Epithelial cell of prostate (primary cell): ENCODE data around the gene CLDN17.
A peak's percentile ranks its signal among the peaks of the same experiment; 100 is the strongest.

ENCODE experiments used
- DNase-seq: peaks from one replicate; pipeline ENCODE4 v3.0.0-alpha.2; 2011; ENCODE audit warnings: low read depth, low spot score
- H3K27ac ChIP-seq: fragments of 450-650 bp; 2 replicates; pipeline ENCODE4 v1.5.1; 2017; ENCODE audit warnings: mild to moderate bottlenecking

Gene CLDN17

DNA sequence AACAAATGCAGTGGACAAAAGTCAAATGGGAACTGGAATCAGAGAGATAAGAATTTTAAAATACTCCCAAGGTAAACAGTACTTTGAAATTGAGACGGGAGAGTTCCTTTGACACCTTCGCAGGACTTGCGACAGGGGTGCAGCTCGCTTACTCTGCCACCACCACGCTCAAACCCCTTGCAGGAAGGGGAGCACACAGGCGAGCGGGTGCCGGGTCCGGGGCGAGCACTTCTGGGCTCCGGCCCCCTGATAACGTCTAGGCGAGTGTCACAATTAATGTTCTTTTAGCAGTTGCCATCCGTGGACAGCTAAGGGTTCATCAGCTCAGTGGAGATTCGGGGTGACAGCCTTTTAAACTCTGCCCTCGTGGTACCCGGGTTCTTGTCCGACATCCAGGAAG lies 37.4 kb downstream of the CLDN17 start:
- H3K27ac ChIP-seq = no peak overlapping the region

DNA sequence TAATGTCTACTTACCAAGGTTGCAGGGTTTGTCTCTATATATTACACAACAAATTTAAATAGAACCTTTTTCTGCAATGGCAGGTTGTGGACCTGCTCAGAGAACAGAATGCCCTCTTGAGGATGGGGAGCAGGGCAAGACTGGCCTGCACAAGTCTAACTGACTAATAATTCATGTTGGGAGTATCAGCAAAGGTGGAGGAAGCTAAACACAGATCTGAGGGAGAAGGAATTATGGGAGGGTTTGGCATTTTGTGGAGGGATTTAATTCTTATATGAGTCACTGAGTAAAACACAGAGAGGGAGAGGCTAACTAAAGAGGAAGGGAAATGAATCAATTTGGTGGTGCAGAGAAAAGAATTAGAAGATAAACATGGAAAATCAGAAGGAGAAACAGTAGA lies 40.0 kb downstream of the CLDN17 start:
- H3K27ac ChIP-seq = peak overlapping the region; percentile 80
- DNase-seq = peak; percentile 55

More for the DNA sequence above, 37.4 kb downstream of the CLDN17 start:
- DNase-seq = no peak

DNA sequence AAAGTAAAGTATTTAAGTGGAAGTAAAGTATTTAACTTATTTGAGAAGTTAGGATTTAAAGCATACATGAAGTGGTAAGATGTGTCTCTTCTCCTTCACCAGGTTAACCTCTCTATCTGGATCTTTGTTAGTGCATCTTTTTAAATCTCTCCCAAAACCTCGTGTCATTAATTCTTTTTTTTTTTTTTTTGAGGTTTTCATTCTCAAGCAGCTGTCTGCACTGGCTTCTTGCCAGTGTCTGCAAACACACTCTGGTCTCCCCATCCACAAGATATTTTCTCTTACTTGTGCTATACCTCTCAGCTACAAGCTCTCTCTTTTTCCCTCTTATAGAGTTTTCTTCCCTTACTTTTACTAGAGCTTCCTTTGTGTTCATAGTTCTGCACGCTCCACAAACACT lies 49.0 kb downstream of the CLDN17 start:
- H3K27ac ChIP-seq = no peak overlapping the region
- DNase-seq = no peak

DNA sequence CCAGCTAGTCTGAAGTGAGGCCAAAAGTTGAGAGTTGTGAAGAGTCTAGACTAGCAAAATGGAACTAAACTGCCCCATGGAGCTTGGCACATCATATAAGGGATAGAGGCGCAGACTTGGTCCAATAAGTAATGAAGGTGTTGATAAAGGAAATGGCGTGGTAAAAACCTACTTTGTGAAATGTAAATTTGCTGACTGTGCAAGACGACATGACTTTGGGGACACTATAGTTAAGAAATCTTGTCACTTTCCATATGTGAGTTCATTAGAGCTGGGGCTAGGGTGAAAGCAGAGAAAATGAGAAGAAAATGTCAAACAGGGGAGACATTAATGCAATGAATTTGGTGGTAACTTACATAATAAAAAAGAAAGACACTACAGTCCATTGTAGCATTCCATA lies 50.1 kb downstream of the CLDN17 start:
- H3K27ac ChIP-seq = no peak overlapping the region
- no peak for DNase-seq
